HG03159 (cell line): ENCODE data around the gene TMEM184C.

Experiments
- ATAC-seq: cut with Tn5 transposase; IDR thresholded peaks from one replicate; pipeline ENCODE4 v1.9.1; 2021; ENCODE audit warnings: mild to moderate bottlenecking, moderate library complexity; ENCODE audit not compliant: unreplicated experiment

Gene TMEM184C

DNA sequence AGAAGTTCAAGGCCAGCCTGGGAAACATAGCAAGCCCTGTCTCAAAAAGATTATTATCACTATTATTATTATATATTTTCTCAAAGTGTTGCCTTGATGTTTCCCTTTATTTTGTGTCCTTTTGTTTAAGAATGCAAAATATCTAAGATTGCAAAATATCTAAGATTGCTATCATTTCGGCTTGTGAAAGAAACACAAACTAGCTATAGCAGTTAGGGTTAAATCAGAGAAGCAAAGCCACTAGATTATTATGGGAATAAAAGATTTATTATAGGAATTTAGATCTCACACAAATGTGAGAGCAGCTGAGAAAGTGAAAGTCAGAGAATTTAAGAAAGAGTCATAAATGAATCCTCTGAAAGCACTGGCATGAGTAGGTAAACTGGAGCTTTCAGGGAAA, 18.0 kb upstream of the TMEM184C start:
- no peak for ATAC-seq

DNA sequence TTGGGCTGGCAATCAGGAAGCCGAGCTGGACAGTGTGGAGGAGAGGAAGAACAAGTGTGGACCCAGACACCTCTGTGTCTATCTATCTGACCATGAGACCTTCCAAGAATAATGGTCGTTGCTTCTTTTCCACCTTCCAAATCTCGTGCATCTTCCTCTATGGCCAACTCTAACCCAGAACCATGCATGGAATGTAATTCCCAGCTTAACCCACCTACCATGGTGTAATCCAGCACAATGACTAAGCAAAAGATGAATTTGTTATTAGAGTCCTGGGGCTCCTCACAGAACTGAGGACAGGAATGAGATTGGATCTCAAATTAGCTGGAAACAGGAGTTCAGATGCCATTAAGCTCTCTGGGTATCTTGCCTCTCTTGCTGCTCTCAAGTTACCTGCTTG, 17.4 kb upstream of the TMEM184C start:
- no peak for ATAC-seq

GRCh38 chr4:147605499-147605898, 11.7 kb upstream of the TMEM184C start:
- ATAC-seq = no peak

- ATAC-seq = no peak
Observed at GRCh38 chr4:147607471-147607870, 9.7 kb upstream of the TMEM184C start.

DNA sequence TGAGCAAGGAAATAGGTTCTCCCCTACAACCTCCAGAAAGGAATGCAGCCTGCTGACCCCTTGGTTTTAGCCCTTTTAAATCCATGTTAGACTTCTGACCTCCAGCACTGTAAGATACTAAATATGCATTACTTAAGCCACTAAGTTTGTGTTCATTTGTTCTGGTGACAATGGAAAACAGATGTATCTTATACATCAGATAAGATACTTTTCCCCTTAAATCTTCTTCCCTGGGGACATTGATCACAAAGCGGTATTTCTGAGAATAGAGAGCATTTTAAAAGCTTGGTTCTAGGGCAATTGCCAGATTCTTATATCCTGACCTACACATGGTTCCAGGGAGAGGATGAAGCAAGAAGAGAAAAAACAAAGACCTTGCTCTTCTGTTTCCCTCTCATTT, 6.5 kb upstream of the TMEM184C start:
- no peak for ATAC-seq

GRCh38 chr4:147616849-147617172, 386 bp upstream of the TMEM184C start:
- ATAC-seq = peak; percentile 18

DNA sequence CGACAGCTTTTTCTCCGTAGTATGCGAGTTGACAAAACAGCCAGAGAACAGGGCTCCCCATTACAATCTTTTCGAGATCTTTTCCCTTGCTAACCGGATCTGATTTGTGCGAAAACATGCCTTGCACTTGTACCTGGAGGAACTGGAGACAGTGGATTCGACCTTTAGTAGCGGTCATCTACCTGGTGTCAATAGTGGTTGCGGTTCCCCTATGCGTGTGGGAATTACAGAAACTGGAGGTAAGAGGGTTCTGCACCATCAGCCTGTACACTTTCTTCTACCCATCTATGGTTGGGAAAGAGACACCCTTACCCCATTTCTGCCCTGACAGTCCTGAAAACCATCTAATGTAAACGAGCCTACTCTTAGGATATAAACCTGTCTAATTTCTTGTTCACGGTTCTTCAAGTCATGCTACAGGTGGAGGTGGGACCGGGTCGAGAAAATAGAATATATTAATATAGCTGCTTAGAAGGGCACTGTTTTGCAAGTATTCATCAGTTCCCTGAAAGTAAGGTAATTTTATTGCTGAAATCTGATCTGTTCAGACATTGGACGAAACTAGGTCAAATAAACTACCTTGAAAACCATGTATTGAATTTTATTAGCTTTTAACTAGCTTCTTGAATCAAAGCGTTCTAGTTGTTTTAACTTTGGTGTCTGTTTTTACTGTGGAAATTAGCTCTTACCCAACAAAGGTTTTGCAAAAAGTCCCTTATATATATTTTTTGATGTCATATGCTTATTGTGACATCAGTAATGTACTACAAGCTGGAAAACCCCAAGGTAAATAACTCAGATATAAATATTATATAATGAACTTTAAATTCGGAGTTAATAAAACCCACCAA, 869 bp downstream of the TMEM184C start:
- peak; percentile 9 for ATAC-seq

GRCh38 chr4:147620315-147620714, 3.1 kb downstream of the TMEM184C start:
- ATAC-seq = no peak

DNA sequence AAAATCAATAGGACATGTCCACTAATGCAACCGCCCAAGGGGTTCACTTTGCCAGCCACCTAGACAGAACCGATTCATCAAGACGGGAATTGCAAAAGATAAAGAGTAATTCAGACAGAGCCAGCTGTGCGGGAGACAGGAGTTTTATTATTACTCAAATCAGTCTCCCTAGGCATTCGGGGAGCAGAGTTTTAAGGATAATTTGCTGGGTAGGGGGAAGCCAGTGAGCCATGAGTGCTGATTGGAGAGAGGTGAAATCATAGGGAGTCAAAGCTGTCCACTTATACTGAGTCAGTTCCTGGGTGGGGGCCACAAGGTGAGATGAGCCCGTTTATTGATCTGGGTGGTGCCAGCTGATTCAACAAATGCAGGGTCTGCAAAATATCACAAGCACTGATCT, 8.5 kb downstream of the TMEM184C start:
- no peak for ATAC-seq

- ATAC-seq = no peak
Observed at GRCh38 chr4:147626903-147627302, 9.7 kb downstream of the TMEM184C start.

- no peak for ATAC-seq
Observed at GRCh38 chr4:147628415-147628814, 11.2 kb downstream of the TMEM184C start.

DNA sequence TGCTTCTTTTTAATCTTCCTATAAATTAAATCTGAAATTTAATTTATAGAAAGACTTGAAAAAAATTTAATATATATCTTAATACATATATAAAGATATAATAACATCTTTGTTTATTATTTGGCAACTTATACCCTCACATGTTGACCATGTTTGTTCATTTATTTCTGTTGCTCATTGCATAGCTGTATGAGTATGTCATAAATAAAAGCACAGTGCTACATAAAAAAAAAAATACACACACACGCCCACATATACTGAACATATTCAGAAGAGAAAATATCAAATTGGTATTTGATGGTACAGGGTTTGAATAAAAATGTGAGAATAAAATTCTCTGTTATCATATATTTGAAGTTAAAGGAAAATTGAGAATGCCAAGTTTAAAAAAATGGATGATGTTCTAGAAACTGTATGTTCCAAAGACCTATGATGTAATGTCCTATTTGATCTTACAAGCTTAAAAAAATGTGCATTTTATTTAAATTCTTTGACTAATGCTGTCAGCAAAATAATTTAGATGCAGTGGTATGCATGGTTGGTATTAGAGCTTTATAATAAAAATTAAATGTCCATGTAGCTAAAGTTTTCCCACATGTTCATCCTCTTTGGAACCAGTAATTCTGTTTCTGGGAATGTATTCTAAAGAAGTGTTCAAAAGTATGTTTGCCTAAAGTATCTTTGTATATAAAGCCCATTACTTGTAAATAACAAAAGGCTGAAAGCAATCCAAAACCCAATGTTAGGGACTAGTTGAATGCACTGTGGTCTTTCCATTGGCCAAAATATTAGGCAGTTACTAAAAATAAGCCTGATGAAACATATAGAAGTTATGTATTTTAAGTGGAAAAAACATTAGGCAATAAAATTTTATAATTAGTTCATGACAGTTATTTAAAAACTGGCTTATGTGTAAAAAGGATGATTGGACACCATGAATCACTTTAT, 12.9 kb downstream of the TMEM184C start:
- no peak for ATAC-seq

DNA sequence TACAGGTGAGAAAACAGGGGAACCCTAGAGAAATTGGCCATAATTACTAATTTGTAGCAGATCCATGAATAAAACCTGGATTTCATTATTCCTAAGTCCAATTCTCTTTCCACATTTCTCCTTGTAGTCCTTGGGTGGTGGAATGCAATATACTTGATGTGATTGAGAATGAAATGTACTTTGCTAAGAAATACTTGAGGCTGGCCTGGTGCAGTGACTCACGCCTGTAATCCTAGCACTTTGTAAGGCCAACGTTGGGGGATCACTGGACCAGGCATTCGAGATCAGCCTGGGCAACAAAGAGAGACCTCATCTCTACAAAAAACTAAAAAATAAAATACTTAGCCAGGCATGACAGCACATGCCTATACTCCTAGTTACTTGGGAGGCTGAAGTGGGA, 15.9 kb downstream of the TMEM184C start:
- no peak for ATAC-seq

- no peak for ATAC-seq
Observed at GRCh38 chr4:147633643-147634042, 16.4 kb downstream of the TMEM184C start.

DNA sequence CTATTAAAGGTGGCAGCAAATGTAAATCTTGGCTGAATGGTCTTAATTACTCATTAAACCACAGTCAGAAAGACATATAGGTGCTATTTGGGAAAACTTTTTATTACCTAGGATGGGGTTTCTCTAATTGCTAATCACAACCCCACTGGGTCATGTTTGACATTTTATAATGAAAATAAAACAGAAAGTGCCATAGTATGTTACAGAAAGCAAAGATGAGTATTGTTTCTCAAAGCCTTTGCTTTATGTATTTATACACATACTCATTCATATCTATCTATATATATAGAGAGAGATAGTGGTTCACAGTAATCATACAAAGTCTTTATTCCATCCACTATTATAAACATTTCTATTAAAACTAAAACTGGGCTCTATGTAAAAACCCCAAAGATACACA, 18.2 kb downstream of the TMEM184C start:
- no peak for ATAC-seq

GRCh38 chr4:147638365-147638764, 21.2 kb downstream of the TMEM184C start:
- no peak for ATAC-seq

- ATAC-seq = peak; percentile 45
Observed at GRCh38 chr4:147638942-147639341, 21.7 kb downstream of the TMEM184C start.

DNA sequence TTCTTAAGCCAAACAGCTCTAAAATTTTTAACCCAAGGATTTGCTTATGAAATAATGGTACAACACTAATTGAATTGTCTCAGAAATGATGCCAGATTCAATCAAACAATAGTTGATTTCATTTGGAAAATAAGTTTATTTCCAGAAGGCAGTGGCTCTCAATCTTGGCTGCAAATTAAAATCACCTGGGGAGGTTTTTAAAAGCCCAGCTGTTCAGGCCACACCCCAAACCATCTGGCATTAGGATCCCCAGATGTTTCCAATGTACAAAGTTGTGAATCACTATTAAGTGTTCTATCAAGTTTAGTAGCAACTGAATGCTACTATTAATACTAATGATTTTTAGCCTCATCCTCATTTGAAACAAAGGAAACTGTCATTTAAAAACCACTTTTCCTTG, 22.2 kb downstream of the TMEM184C start:
- ATAC-seq = no peak

DNA sequence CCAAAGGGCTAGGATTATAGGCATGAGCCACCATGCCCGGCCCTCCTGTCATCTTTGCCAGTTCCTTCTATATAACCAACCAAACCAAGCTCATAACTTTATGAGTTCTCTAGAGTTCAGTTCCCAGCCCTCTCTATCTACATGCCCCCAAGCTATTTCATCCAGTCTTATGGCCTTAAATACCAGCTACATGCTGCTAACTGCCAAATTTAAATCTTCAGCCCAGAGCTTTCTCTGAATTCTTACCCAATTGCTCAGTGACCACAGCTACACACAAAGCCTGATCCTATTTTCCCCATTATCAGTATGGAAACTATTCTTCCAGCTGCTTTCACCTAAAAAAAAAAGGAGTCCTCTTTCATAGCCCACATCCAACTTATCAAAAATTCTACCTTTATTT, 23.1 kb downstream of the TMEM184C start:
- ATAC-seq = no peak

- ATAC-seq = no peak
Observed at GRCh38 chr4:147643616-147644015, 26.4 kb downstream of the TMEM184C start.

DNA sequence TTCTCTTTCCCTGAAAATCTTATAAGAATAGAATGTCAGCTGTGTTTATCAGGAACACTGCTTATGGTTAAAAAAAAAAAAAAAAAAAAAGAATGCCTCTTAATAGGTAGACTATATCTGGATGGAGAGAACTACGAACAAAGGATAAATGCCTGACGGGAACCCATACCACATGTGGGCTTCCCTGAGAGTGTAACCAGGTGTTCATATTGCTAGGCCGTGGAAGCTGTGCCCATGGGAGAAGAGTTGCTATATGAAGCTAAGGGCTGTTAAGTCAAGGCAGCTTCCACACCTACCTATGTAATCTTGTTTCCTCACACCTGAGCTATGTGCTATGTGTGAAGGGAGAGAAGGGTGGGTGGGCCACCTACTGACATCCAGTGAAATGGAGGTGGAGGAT, 27.3 kb downstream of the TMEM184C start:
- ATAC-seq = no peak

DNA sequence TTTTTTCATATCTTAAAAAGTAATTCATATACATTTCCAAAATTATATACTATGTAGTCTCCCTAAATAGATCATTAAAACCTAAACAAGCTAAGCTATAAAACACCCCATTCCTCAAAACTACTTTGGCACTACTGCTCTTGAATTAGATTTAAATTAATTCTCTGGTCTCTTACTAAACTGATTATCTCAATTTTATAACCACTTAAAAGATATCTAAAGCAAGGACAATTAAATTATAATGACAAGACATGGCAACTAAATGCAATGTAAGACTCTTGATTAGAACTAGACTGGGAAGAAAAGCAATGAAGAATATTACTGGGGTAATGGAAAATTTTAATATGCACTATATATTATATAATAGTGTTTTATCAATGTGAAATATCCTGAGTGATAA, 27.9 kb downstream of the TMEM184C start:
- ATAC-seq = no peak
